Measurements from ENCODE around the gene RIPK1.

DNA sequence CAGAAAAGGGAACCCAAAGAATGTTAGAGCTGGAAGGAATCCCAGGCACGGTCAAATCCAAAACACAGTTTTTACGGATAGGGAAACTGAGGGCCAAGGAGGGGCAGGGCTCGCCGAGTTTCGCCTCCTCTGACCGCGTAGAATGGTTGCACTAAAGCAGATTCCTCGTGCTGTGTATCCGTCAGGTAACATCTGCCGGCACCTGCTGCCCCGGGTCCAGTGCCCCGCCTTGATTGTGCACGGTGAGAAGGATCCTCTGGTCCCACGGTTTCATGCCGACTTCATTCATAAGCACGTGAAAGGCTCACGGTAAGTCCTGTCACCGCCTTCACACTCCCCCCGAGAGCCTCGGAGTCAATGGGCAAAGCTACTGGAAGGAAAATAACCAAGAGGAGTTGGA lies 71.9 kb downstream of the RIPK1 start:
- TF ChIP-seq, protein P1, sequence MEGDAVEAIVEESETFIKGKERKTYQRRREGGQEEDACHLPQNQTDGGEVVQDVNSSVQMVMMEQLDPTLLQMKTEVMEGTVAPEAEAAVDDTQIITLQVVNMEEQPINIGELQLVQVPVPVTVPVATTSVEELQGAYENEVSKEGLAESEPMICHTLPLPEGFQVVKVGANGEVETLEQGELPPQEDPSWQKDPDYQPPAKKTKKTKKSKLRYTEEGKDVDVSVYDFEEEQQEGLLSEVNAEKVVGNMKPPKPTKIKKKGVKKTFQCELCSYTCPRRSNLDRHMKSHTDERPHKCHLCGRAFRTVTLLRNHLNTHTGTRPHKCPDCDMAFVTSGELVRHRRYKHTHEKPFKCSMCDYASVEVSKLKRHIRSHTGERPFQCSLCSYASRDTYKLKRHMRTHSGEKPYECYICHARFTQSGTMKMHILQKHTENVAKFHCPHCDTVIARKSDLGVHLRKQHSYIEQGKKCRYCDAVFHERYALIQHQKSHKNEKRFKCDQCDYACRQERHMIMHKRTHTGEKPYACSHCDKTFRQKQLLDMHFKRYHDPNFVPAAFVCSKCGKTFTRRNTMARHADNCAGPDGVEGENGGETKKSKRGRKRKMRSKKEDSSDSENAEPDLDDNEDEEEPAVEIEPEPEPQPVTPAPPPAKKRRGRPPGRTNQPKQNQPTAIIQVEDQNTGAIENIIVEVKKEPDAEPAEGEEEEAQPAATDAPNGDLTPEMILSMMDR (conservative IDR thresholded peaks at IDR 0.05), result no peak
- no peak for TF ChIP-seq EZH2 (IDR thresholded peaks at IDR 0.05; ENCODE audit: low read depth)

All from PC-9 (cell line).